B cell (primary cell): Measurements from ENCODE around the gene VPREB1. TPM values are rescaled to one million over a fixed set of nuclear protein-coding genes. Genes with fewer than 3 reads are reported as not detected.
"Not testable (repeated sequence)": the region's sequence is repeated elsewhere in the genome, so short reads cannot be mapped to it uniquely, and the experiment has no call there.

Source experiments
- ATAC-seq: fragments of 200-7000 bp; cut with Tn5 transposase; one replicate; pipeline ENCODE4 v1.10.0; 2021; ENCODE audit warnings: low read depth, mild to moderate bottlenecking, moderate number of reproducible peaks, moderate library complexity
- CTCF ChIA-PET: fragments of 350-600 bp; sonication (Branson Sonifier 250); formaldehyde crosslinking; loops from one replicate; lab custom pipeline; 2021; ENCODE audit warnings: antibody characterized with exemption, inconsistent platforms; lab: Charles Lee
- POLR2A ChIA-PET: fragments of 350-600 bp; sonication (Branson Sonifier 250); formaldehyde crosslinking; loops from one replicate; lab custom pipeline; 2021; ENCODE audit warnings: antibody characterized with exemption; lab: Charles Lee
- DNase-seq: peaks from one replicate; pipeline ENCODE4 v3.0.0; 2013
- H2AFZ ChIP-seq: 2 replicates; pipeline ENCODE4 v1.6.1; 2012; ENCODE audit warnings: mild to moderate bottlenecking, low read depth, low read length; ENCODE audit not compliant: insufficient read depth, poor library complexity, severe bottlenecking
- H3K27ac ChIP-seq, 2 donors: 1 replicate in 1 of 2; 2 replicates in 1 of 2; pipeline ENCODE4 v1.5.1; 2012 to 2013; ENCODE audit warnings: low read length in 2 of 2, mild to moderate bottlenecking in 2 of 2, moderate library complexity in 1 of 2
- H3K27me3 ChIP-seq, 4 experiments: fragments of 200-600 bp in 1 of 4; sonication (generic) in 1 of 4; replicated peaks in 1 of 4; 1 replicate in 2 of 4; 2 replicates in 2 of 4; pipeline versions ENCODE4 v1.6.1 to v1.7.0; 2013 to 2016; ENCODE audit warnings: low read length in 3 of 4, mild to moderate bottlenecking in 2 of 4, mixed read lengths in 1 of 4, moderate library complexity in 1 of 4; ENCODE audit not compliant: insufficient read depth in 4 of 4, control insufficient read depth in 3 of 4; ENCODE audit errors: control extremely low read depth in 1 of 4
- H3K36me3 ChIP-seq, 2 experiments: replicated peaks in 1 of 2; 1 replicate in 1 of 2; 2 replicates in 1 of 2; pipeline versions ENCODE4 v1.6.1 to v1.7.1; 2013; ENCODE audit warnings: low read length in 1 of 2; ENCODE audit not compliant: insufficient read depth in 2 of 2, control insufficient read depth in 1 of 2; ENCODE audit errors: control extremely low read depth in 1 of 2, extremely low read depth in 1 of 2
- H3K4me1 ChIP-seq, 2 donors: fragments of 200-600 bp in 1 of 2; sonication (generic) in 1 of 2; 1 replicate in 1 of 2; 2 replicates in 1 of 2; pipeline versions ENCODE4 v1.5.1 to v1.6.1; 2013 to 2017; ENCODE audit warnings: low read length in 2 of 2; ENCODE audit not compliant: control insufficient read depth in 2 of 2, insufficient read depth in 2 of 2
- H3K4me2 ChIP-seq: replicated peaks from 2 replicates; pipeline ENCODE3; 2012; ENCODE audit warnings: mild to moderate bottlenecking, low read depth, low read length; ENCODE audit not compliant: poor library complexity, severe bottlenecking
- H3K4me3 ChIP-seq, 5 experiments: fragments of 200-600 bp in 1 of 5; sonication (generic) in 1 of 5; 1 replicate in 3 of 5; 2 replicates in 2 of 5; pipeline versions ENCODE4 v1.5.1 to v1.7.0; 2011 to 2016; ENCODE audit warnings: low read length in 4 of 5, mild to moderate bottlenecking in 4 of 5, low read depth in 2 of 5, control low read depth in 1 of 5, moderate library complexity in 1 of 5; ENCODE audit not compliant: insufficient read depth in 1 of 5; ENCODE audit errors: control extremely low read depth in 1 of 5, extremely low read depth in 1 of 5
- H3K79me2 ChIP-seq: fragments of 200-600 bp; sonication (generic); one replicate; pipeline ENCODE4 v1.6.0; 2016; ENCODE audit warnings: low read length; ENCODE audit not compliant: control insufficient read depth, insufficient read depth
- H3K9ac ChIP-seq: fragments of 200-600 bp; sonication (generic); 2 replicates; pipeline ENCODE4 v1.6.1; 2017; ENCODE audit warnings: mild to moderate bottlenecking, low read length, moderate library complexity
- H3K9me3 ChIP-seq, 3 donors: one replicate each; pipeline versions ENCODE4 v1.6.1 to v1.7.1; 2013; ENCODE audit warnings: low read length in 2 of 3; ENCODE audit not compliant: control insufficient read depth in 2 of 3, insufficient read depth in 1 of 3; ENCODE audit errors: control extremely low read depth in 1 of 3
- H4K20me1 ChIP-seq: 2 replicates; pipeline ENCODE4 v1.6.0; 2012; ENCODE audit warnings: mild to moderate bottlenecking, low read length; ENCODE audit not compliant: insufficient read depth, control insufficient read depth, poor library complexity, severe bottlenecking
- H3K27ac Mint-ChIP-seq: one replicate; pipeline ENCODE4 v1.8.0; 2021; ENCODE audit warnings: mixed read lengths
- H3K27me3 Mint-ChIP-seq: one replicate; pipeline ENCODE4 v1.8.0; 2021; ENCODE audit warnings: mixed read lengths
- H3K4me1 Mint-ChIP-seq: one replicate; pipeline ENCODE4 v1.8.0; 2021; ENCODE audit warnings: mixed read lengths
- H3K4me3 Mint-ChIP-seq: one replicate; pipeline ENCODE4 v1.8.0; 2021; ENCODE audit warnings: mixed read lengths
- H3K9me3 Mint-ChIP-seq: one replicate; pipeline ENCODE4 v1.8.0; 2022; ENCODE audit warnings: mixed read lengths; ENCODE audit not compliant: insufficient read depth
- EZH2 ChIP-seq: IDR thresholded peaks from 2 replicates; pipeline ENCODE4 v1.6.1; 2012; ENCODE audit warnings: borderline replicate concordance, low read depth, mild to moderate bottlenecking, moderate library complexity, low read length; ENCODE audit not compliant: insufficient read depth, poor library complexity, severe bottlenecking
- WGBS: methylation state at CpG from one replicate; pipeline ENCODE4 v1.1.5; 2013; ENCODE audit warnings: missing lambda C conversion rate; ENCODE audit not compliant: insufficient coverage; 5-methylcytosine and 5-hydroxymethylcytosine counted together
- intact Hi-C: fragments of 100-400 bp; cut with micrococcal nuclease; formaldehyde crosslinking; loops from one replicate; pipeline ENCODE4 v1.10.0; 2022
- polyA plus RNA-seq: library from polyadenylated mRNA; depleted of rRNA; stranded (reverse); fragments of >200 nt; gene quantifications from 2 replicates; pipeline ENCODE4 v1.2.3, GENCODE V29; 2012
- total RNA-seq, 2 donors: library from RNA; stranded (reverse); fragments of 120-200 nt in 1 of 2; gene quantifications; 1 replicate in 1 of 2; 2 replicates in 1 of 2; pipeline versions ENCODE4 v1.2.3 to v1.2.4, GENCODE V29; 2013 to 2022
- TF ChIP-seq, protein P1 (sequence below): fragments of 200-600 bp; IDR thresholded peaks from one replicate; pipeline ENCODE4 v1.8.0; 2022; ENCODE audit warnings: antibody characterized with exemption, mild to moderate bottlenecking

Gene VPREB1
- total and polyA plus RNA-seq, 2 donors (not counting 1 experiment from before 2014, with no cell fraction given): 1.2 TPM; not detected in 1

GRCh38 chr22:22246706-22247105 lies 2.1 kb downstream of the VPREB1 start:
- H3K27me3 ChIP-seq: no peaks in the 10 kb centered on the region
- H3K9me3 ChIP-seq: no peaks in the 10 kb centered on the region
- H3K27me3 Mint-ChIP-seq: peaks cover under 1% of the 10 kb centered on the region
- no peak overlapping the region for H3K4me2 ChIP-seq
- no peaks in the 10 kb centered on the region for H4K20me1 ChIP-seq
- no peak overlapping the region for H2AFZ ChIP-seq
- intact Hi-C loops: no loop called here
- CTCF ChIA-PET: interaction anchor here (0.7 kb wide), 1 partner anchor 10 kb away, joined by 3 read pairs; no protein-coding TSS in a partner anchor
- no peaks in the 10 kb centered on the region for H3K36me3 ChIP-seq
- no peak overlapping the region for H3K4me3 Mint-ChIP-seq
- H3K4me1 Mint-ChIP-seq: peaks cover 65% of the 10 kb centered on the region
- H3K27ac Mint-ChIP-seq: no peak overlapping the region
- no peaks in the 10 kb centered on the region for H3K79me2 ChIP-seq
- H3K9ac ChIP-seq: no peak overlapping the region
- TF ChIP-seq, protein P1, sequence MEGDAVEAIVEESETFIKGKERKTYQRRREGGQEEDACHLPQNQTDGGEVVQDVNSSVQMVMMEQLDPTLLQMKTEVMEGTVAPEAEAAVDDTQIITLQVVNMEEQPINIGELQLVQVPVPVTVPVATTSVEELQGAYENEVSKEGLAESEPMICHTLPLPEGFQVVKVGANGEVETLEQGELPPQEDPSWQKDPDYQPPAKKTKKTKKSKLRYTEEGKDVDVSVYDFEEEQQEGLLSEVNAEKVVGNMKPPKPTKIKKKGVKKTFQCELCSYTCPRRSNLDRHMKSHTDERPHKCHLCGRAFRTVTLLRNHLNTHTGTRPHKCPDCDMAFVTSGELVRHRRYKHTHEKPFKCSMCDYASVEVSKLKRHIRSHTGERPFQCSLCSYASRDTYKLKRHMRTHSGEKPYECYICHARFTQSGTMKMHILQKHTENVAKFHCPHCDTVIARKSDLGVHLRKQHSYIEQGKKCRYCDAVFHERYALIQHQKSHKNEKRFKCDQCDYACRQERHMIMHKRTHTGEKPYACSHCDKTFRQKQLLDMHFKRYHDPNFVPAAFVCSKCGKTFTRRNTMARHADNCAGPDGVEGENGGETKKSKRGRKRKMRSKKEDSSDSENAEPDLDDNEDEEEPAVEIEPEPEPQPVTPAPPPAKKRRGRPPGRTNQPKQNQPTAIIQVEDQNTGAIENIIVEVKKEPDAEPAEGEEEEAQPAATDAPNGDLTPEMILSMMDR: no peak
- TF ChIP-seq EZH2: no peak
- DNase-seq (no peak), ATAC-seq (no peak)
- 58% methylated on average over 4 of the region's 9 CpGs for WGBS
- POLR2A ChIA-PET: no interaction called here
- H3K9me3 Mint-ChIP-seq: no peaks in the 10 kb centered on the region
- H3K27ac ChIP-seq: no peak overlapping the region
- H3K4me3 ChIP-seq: no peak overlapping the region
- H3K4me1 ChIP-seq: peaks cover 64 to 66% of the 10 kb centered on the region in 2 donors

DNA sequence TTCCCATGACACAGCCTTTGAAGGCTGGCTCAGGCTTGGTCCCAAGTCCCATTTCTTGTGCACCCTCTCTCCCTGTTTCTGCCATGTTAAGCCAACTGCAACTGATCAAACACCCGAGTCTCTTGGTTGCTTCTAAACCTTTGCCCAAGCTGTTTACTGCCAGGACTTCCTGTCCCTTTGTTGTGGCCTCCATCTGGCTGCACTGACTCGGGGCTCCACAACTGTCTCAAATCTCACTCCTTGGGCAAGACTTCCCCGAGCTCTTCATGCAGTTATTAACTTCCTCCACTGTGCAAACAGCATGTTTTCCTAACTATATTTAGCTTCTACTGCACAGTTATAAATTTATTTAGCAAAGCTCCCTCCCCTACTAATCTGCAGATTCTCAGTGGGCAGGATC lies 4.3 kb downstream of the VPREB1 start:
- Histone ChIP-seq H3K4me3 (no peak overlapping the region), H3K27ac (peak overlapping the region in 1 of 2 donors; percentile 31), H3K79me2 (no peaks in the 10 kb centered on the region), H4K20me1 (no peaks in the 10 kb centered on the region), H3K4me2 (peak overlapping the region; percentile 49), H3K9me3 (no peaks in the 10 kb centered on the region), H3K27me3 (no peaks in the 10 kb centered on the region), H3K36me3 (no peaks in the 10 kb centered on the region), H2AFZ (peak overlapping the region; percentile 40), H3K4me1 (peaks cover 43 to 45% of the 10 kb centered on the region in 2 donors), H3K9ac (no peak overlapping the region)
- H3K27me3 Mint-ChIP-seq: no peaks in the 10 kb centered on the region
- no peaks in the 10 kb centered on the region for H3K9me3 Mint-ChIP-seq
- H3K27ac Mint-ChIP-seq: peak overlapping the region; percentile 57
- peak overlapping the region; percentile 27 for H3K4me3 Mint-ChIP-seq
- 4% methylated on average over 3 of the region's 3 CpGs for WGBS
- POLR2A ChIA-PET: no interaction called here
- CTCF ChIA-PET: interaction anchor here (0.7 kb wide), 1 partner anchor 12 kb away, joined by 3 read pairs; no protein-coding TSS in a partner anchor
- DNase-seq: no peak
- peak; percentile 28 for ATAC-seq
- peaks cover 47% of the 10 kb centered on the region for H3K4me1 Mint-ChIP-seq
- TF ChIP-seq, protein P1: no peak
- no peak for TF ChIP-seq EZH2
- intact Hi-C loops: no loop called here

- H3K27me3 Mint-ChIP-seq, H3K79me2 ChIP-seq, ATAC-seq, H3K4me3 ChIP-seq, POLR2A ChIA-PET, H3K4me2 ChIP-seq, H3K27me3 ChIP-seq, H3K36me3 ChIP-seq, H3K9ac ChIP-seq, CTCF ChIA-PET, DNase-seq, H2AFZ ChIP-seq, H3K4me3 Mint-ChIP-seq, H3K9me3 Mint-ChIP-seq, H4K20me1 ChIP-seq, H3K27ac ChIP-seq, intact Hi-C loops, H3K9me3 ChIP-seq: not testable (repeated sequence)
- peaks cover 29% of the 10 kb centered on the region for H3K4me1 Mint-ChIP-seq
- 80% methylated on average over 3 of the region's 8 CpGs for WGBS
- H3K27ac Mint-ChIP-seq: peak overlapping the region; percentile 59
- H3K4me1 ChIP-seq: peaks cover 25 to 27% of the 10 kb centered on the region in 2 donors
These were observed 6.1 kb downstream of the VPREB1 start for GRCh38 chr22:22250651-22251050.
